Peyer's patch (tissue), 4 donors: ENCODE results near the gene ARMS2.

Experiments used
- CTCF ChIP-seq, 6 experiments: fragments of 450-650 bp in 4 of 6; fragments of 200-600 bp in 2 of 6; sonication (generic) in 1 of 6; IDR thresholded peaks; one replicate each; pipeline ENCODE4 v1.5.1; 2017 to 2019; ENCODE audit warnings: antibody characterized with exemption in 6 of 6, mild to moderate bottlenecking in 3 of 6, moderate library complexity in 1 of 6
- POLR2A ChIP-seq, 2 donors: fragments of 450-650 bp; IDR thresholded peaks; one replicate each; pipeline ENCODE4 v1.5.1; 2017; ENCODE audit warnings: antibody characterized with exemption in 2 of 2, mild to moderate bottlenecking in 2 of 2, moderate library complexity in 2 of 2

- TF ChIP-seq CTCF (IDR thresholded peaks at IDR 0.05), result no peak
- TF ChIP-seq POLR2A (IDR thresholded peaks at IDR 0.05), result no peak
Observed at GRCh38 chr10:122504610-122504950, 50.1 kb downstream of the ARMS2 start.
